Suprapubic skin (tissue), 4 donors: ENCODE data around the gene MRPS23. TPM values are rescaled to one million over a fixed set of nuclear protein-coding genes. Genes with fewer than 3 reads are reported as not detected.

Experiments
- DNase-seq, 2 donors: peaks; one replicate each; pipeline ENCODE4 v3.0.0-alpha.2; 2019; ENCODE audit warnings: low spot score in 2 of 2
- H3K27ac ChIP-seq: fragments of 200-600 bp; sonication (generic); one replicate; pipeline ENCODE4 v1.5.1; 2019
- H3K27me3 ChIP-seq: fragments of 200-600 bp; sonication (generic); one replicate; pipeline ENCODE4 v1.5.1; 2019
- H3K36me3 ChIP-seq: fragments of 200-600 bp; sonication (generic); one replicate; pipeline ENCODE4 v1.5.1; 2019
- H3K4me1 ChIP-seq: fragments of 200-600 bp; sonication (generic); one replicate; pipeline ENCODE4 v1.5.1; 2019
- H3K4me3 ChIP-seq: fragments of 200-600 bp; sonication (generic); one replicate; pipeline ENCODE4 v1.5.1; 2019; ENCODE audit warnings: mild to moderate bottlenecking
- H3K9me3 ChIP-seq: fragments of 200-600 bp; sonication (generic); one replicate; pipeline ENCODE4 v1.5.1; 2019
- CTCF ChIP-seq, 2 donors: fragments of 200-600 bp in 1 of 2; fragments of 450-650 bp in 1 of 2; sonication (generic) in 1 of 2; IDR thresholded peaks; one replicate each; pipeline ENCODE4 v1.5.1; 2016 to 2019; ENCODE audit warnings: antibody characterized with exemption in 2 of 2, mild to moderate bottlenecking in 1 of 2, moderate library complexity in 1 of 2
- EP300 ChIP-seq: sonication (generic); formaldehyde crosslinking; IDR thresholded peaks from one replicate; pipeline ENCODE4 v1.6.1; 2017; ENCODE audit warnings: antibody characterized with exemption
- POLR2A ChIP-seq, 2 donors: fragments of 450-650 bp; IDR thresholded peaks; one replicate each; pipeline ENCODE4 v1.6.1; 2017; ENCODE audit warnings: antibody characterized with exemption in 2 of 2, mild to moderate bottlenecking in 2 of 2, moderate library complexity in 2 of 2
- POLR2AphosphoS5 ChIP-seq, 3 donors: sonication (generic); formaldehyde crosslinking; IDR thresholded peaks; one replicate each; pipeline ENCODE4 v1.6.1; 2017; ENCODE audit warnings: antibody characterized with exemption in 3 of 3
- WGBS: methylation state at CpG from one replicate; pipeline ENCODE4 v1.1.5; 2018; 5-methylcytosine and 5-hydroxymethylcytosine counted together
- total RNA-seq, 4 donors: library from RNA; depleted of rRNA; stranded (reverse); fragments of >200 nt; gene quantifications; one replicate each; pipeline ENCODE4 v1.1.0, GENCODE V29; 2016

Gene MRPS23
- total RNA-seq, 4 donors from 2014 or later, result 7.4 to 15.2 (median 12.5) TPM

GRCh38 chr17:57842280-57842679 is 7.6 kb downstream of the MRPS23 start:
- 71% methylated on average over 1 of the region's 1 CpG for WGBS
- H3K4me1 ChIP-seq, result no peaks in the 10 kb centered on the region

GRCh38 chr17:57839571-57839923 is 10.3 kb downstream of the MRPS23 start:
- H3K4me3 ChIP-seq, result no peak overlapping the region
- no peaks in the 10 kb centered on the region for H3K27me3 ChIP-seq
- H3K4me1 ChIP-seq, result no peaks in the 10 kb centered on the region
- no peak overlapping the region for H3K27ac ChIP-seq
- peaks cover 41% of the 10 kb centered on the region for H3K36me3 ChIP-seq
- H3K9me3 ChIP-seq, result no peaks in the 10 kb centered on the region
- no peak for DNase-seq
- no peak for TF ChIP-seq CTCF (IDR thresholded peaks at IDR 0.05)
- no peak for TF ChIP-seq EP300
- no peak for TF ChIP-seq POLR2A (IDR thresholded peaks at IDR 0.05)
- TF ChIP-seq POLR2AphosphoS5 (IDR thresholded peaks at IDR 0.05), result no peak
- 92% methylated on average over 6 of the region's 6 CpGs for WGBS

More at GRCh38 chr17:57842280-57842679, 7.6 kb downstream of the MRPS23 start:
- no peak overlapping the region for H3K4me3 ChIP-seq
- no peaks in the 10 kb centered on the region for H3K27me3 ChIP-seq
- H3K36me3 ChIP-seq, result peaks cover 50% of the 10 kb centered on the region
- no peaks in the 10 kb centered on the region for H3K9me3 ChIP-seq
- TF ChIP-seq POLR2AphosphoS5 (IDR thresholded peaks at IDR 0.05), result no peak
- no peak for TF ChIP-seq EP300
- no peak for TF ChIP-seq CTCF (IDR thresholded peaks at IDR 0.05)
- TF ChIP-seq POLR2A (IDR thresholded peaks at IDR 0.05), result no peak
- no peak overlapping the region for H3K27ac ChIP-seq
- no peak for DNase-seq

GRCh38 chr17:57838857-57839570 is 10.8 kb downstream of the MRPS23 start:
- H3K9me3 ChIP-seq, result no peaks in the 10 kb centered on the region
- no peaks in the 10 kb centered on the region for H3K4me1 ChIP-seq
- H3K27me3 ChIP-seq, result no peaks in the 10 kb centered on the region
- DNase-seq, result no peak
- H3K4me3 ChIP-seq, result no peak overlapping the region
- peaks cover 41% of the 10 kb centered on the region for H3K36me3 ChIP-seq
- WGBS, result 76% methylated on average over 6 of the region's 6 CpGs
- TF ChIP-seq POLR2AphosphoS5 (IDR thresholded peaks at IDR 0.05) (no peak), POLR2A (IDR thresholded peaks at IDR 0.05) (no peak), CTCF (IDR thresholded peaks at IDR 0.05) (no peak), EP300 (no peak)
- no peak overlapping the region for H3K27ac ChIP-seq

GRCh38 chr17:57838453-57838852 is 11.4 kb downstream of the MRPS23 start:
- Histone ChIP-seq H3K4me1 (peaks cover 2% of the 10 kb centered on the region), H3K27ac (no peak overlapping the region), H3K9me3 (no peaks in the 10 kb centered on the region), H3K27me3 (no peaks in the 10 kb centered on the region), H3K4me3 (no peak overlapping the region), H3K36me3 (peaks cover 41% of the 10 kb centered on the region)
- DNase-seq, result no peak
- TF ChIP-seq EP300 (no peak), POLR2A (IDR thresholded peaks at IDR 0.05) (no peak), POLR2AphosphoS5 (IDR thresholded peaks at IDR 0.05) (no peak), CTCF (IDR thresholded peaks at IDR 0.05) (no peak)
- WGBS, result 85% methylated on average over 4 of the region's 4 CpGs

- Histone ChIP-seq H3K36me3 (peaks cover 22% of the 10 kb centered on the region), H3K27ac (no peak overlapping the region), H3K4me3 (no peak overlapping the region), H3K4me1 (peaks cover 12% of the 10 kb centered on the region), H3K9me3 (no peaks in the 10 kb centered on the region), H3K27me3 (no peaks in the 10 kb centered on the region)
- TF ChIP-seq POLR2A (IDR thresholded peaks at IDR 0.05) (no peak), CTCF (IDR thresholded peaks at IDR 0.05) (no peak), POLR2AphosphoS5 (IDR thresholded peaks at IDR 0.05) (no peak), EP300 (no peak)
- DNase-seq, result no peak
- WGBS, result 92% methylated on average over 2 of the region's 2 CpGs
These were observed 14.4 kb downstream of the MRPS23 start for GRCh38 chr17:57835333-57835900.
